ENCODE results near the gene BGLAP. TPM values are rescaled to one million over a fixed set of nuclear protein-coding genes. Genes with fewer than 3 reads are reported as not detected.

BGLAP gene
- total RNA-seq, 6 experiments from 2014 or later = 0.44 to 1.5 (median 1.2) TPM; not detected in 2

DNA sequence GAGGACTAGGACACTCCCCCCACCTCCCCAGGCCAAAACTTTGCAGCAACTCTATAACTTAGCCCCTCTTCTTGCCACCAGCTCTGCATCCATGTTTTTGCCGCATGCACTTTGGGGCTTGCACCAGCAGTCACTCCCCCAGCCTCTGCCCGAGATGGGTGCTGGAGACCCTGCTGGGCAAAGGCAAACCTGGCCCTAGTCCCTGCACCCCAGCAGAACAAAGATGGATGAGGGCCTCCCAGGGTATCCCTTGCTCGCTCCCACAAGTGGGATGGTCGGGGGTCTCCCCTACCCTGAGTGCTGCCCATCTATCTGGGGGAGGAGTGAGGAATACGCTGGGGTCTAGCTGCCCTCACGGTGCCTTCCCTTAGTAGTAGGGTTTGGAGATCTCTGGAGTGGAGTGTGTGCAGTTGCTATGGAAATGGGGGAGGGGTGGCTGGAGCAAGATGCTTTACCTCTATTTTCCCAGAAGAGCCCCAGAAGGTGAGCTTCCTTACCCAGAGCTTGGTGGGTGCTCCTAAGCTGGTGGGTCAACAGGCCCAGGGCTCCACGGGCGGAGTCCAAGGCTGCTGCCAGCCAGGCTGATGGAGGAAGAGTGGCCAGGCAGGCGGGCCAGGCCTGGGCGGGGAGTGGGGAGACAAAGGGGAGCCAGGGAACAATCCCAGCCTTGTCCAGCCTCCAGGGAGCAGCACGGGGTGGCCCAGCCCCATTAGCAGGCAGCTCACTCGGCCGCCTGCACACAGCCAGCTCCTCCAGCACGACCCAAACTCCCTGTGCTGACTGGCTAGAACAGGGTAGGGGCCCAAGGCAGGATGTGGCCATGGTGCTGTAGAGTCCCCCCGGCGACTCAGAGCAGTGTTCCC is 5.7 kb downstream of the BGLAP start, which contains the start of gene PAQR6:
PAQR6 (minus strand) TSS at position 597 of the 863 bp plus-strand sequence. CDS start 1,325 bp downstream, outside the sequence.
- Histone ChIP-seq H3K27me3 (no peaks in the 10 kb centered on the region), H3K9me3 (no peaks in the 10 kb centered on the region), H3K36me3 (peaks cover 7 to 35% (median 17%) of the 10 kb centered on the region in 4 donors), H3K4me3 (no peak within 1 kb of the TSS), H3K4me1 (peaks cover 0 to 10% (median 0%) of the 10 kb centered on the region in 4 donors), H3K27ac (no peak within 1 kb of the TSS)
- peak; percentile 2 to 20 (median 9) for ATAC-seq
- intact Hi-C loops (cut with DNase I) = loop anchor here in 1 of 2 donors (10.0 kb wide), 1 partner anchor 113 kb away; no protein-coding TSS in a partner anchor
- DNase-seq = no peak
- 57% methylated on average over 5 of the region's 16 CpGs for WGBS (ENCODE audit: insufficient coverage, low coverage, low lambda C conversion rate, missing lambda C conversion rate)
- TF ChIP-seq, protein P1, sequence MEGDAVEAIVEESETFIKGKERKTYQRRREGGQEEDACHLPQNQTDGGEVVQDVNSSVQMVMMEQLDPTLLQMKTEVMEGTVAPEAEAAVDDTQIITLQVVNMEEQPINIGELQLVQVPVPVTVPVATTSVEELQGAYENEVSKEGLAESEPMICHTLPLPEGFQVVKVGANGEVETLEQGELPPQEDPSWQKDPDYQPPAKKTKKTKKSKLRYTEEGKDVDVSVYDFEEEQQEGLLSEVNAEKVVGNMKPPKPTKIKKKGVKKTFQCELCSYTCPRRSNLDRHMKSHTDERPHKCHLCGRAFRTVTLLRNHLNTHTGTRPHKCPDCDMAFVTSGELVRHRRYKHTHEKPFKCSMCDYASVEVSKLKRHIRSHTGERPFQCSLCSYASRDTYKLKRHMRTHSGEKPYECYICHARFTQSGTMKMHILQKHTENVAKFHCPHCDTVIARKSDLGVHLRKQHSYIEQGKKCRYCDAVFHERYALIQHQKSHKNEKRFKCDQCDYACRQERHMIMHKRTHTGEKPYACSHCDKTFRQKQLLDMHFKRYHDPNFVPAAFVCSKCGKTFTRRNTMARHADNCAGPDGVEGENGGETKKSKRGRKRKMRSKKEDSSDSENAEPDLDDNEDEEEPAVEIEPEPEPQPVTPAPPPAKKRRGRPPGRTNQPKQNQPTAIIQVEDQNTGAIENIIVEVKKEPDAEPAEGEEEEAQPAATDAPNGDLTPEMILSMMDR (IDR thresholded peaks at IDR 0.05) = no peak
- TF ChIP-seq POLR2A (IDR thresholded peaks at IDR 0.05) = no peak

DNA sequence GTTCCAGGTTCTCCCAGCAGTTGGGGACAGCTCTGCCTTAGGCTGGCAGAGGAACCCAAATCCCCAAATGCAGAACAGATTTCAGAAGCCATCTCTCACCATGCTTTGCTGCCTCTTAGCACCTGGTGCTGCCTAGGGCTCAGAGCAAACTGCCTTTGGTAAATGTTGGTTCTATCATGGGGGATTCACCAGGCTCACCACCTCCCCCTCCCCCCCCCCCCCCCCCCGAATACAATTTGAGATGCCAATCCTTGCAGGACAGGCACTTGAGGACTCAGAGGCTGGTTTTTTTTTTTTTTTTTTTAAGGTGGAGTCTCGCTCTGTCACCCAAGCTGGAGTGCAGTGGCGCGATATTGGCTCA is 6.3 kb downstream of the BGLAP start:
- TF ChIP-seq POLR2A (IDR thresholded peaks at IDR 0.05) = no peak
- TF ChIP-seq, protein P1 (IDR thresholded peaks at IDR 0.05) = no peak
- Histone ChIP-seq H3K4me1 (peaks cover 0 to 10% (median 0%) of the 10 kb centered on the region in 4 donors), H3K4me3 (no peak overlapping the region), H3K27me3 (no peaks in the 10 kb centered on the region), H3K9me3 (no peaks in the 10 kb centered on the region), H3K36me3 (peaks cover 10 to 41% (median 20%) of the 10 kb centered on the region in 4 donors), H3K27ac (no peak overlapping the region)
- intact Hi-C loops (cut with DNase I) = loop anchor here in 1 of 2 donors (10.0 kb wide), 1 partner anchor 114 kb away; no protein-coding TSS in a partner anchor
- DNase-seq (no peak), ATAC-seq (no peak)
- WGBS (ENCODE audit: insufficient coverage, low coverage, low lambda C conversion rate, missing lambda C conversion rate) = 13% methylated on average over 1 of the region's 4 CpGs

DNA sequence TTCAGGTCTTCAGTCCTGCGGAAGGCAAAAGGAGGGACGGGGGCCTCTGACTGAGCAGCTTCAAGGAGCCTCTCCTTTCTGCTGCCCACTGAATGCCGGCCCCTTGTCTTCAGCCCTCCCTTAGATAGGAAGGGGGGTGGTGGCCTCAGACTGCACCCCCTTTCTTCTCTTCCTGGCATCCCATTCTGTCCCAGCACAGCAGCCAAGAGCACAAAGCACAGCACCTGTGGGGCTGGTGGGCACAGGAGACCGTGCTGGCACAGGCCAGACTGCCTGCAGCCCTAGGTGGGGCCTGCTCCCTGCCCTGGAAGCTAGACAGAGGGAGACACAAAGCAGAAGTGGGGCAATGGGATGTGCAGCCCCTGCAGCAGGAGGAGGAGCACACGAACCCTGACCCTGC is 7.6 kb downstream of the BGLAP start:
- Histone ChIP-seq H3K4me3 (no peak overlapping the region), H3K27me3 (no peaks in the 10 kb centered on the region), H3K27ac (no peak overlapping the region), H3K9me3 (no peaks in the 10 kb centered on the region), H3K36me3 (peaks cover 10 to 53% (median 25%) of the 10 kb centered on the region in 4 donors), H3K4me1 (peaks cover 0 to 10% (median 0%) of the 10 kb centered on the region in 4 donors)
- no peak for DNase-seq
- intact Hi-C loops (cut with DNase I) = loop anchor here in 1 of 2 donors (10.0 kb wide), 1 partner anchor 115 kb away; no protein-coding TSS in a partner anchor
- 100% methylated on average over 1 of the region's 5 CpGs for WGBS (ENCODE audit: insufficient coverage, low coverage, low lambda C conversion rate, missing lambda C conversion rate)
- ATAC-seq = no peak
- no peak for TF ChIP-seq POLR2A (IDR thresholded peaks at IDR 0.05)
- TF ChIP-seq, protein P1 (IDR thresholded peaks at IDR 0.05) = no peak

DNA sequence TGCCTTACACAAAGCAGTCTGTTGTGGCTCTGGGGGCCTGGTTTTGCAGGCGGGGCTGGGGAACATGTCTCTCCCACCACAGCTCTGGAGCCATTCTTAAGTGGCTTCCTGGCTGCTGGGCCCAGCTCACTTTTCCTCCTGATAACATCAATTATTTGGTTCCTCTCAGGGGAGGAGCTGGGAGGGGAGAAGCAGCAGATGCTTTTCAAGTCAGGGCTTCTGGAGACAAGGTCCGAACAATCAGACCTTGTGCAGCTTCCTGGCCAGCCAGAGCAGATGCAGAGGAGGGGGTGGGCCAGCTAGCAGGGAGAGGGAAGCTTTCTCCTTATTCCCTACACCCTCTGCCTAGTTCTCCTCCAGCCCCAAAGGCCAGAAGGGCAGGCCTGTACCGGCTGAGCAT is 9.5 kb downstream of the BGLAP start:
- DNase-seq = no peak
- H3K27ac ChIP-seq = no peak overlapping the region
- WGBS (ENCODE audit: insufficient coverage, low coverage, low lambda C conversion rate, missing lambda C conversion rate) = 80% methylated on average over 2 of the region's 3 CpGs
- no peak for TF ChIP-seq POLR2A (IDR thresholded peaks at IDR 0.05)
- TF ChIP-seq, protein P1 (IDR thresholded peaks at IDR 0.05) = no peak
- no peaks in the 10 kb centered on the region for H3K27me3 ChIP-seq
- no peak for ATAC-seq
- intact Hi-C loops (cut with DNase I) = no loop called here
- H3K4me1 ChIP-seq = no peaks in the 10 kb centered on the region
- no peak overlapping the region for H3K4me3 ChIP-seq
- H3K36me3 ChIP-seq = peaks cover 12 to 65% (median 30%) of the 10 kb centered on the region in 4 donors
- no peaks in the 10 kb centered on the region for H3K9me3 ChIP-seq
